ENCODE results near the gene ADCY10.

- no peak for TF ChIP-seq CTCF (IDR thresholded peaks at IDR 0.05)
- TF ChIP-seq POLR2A (IDR thresholded peaks at IDR 0.05), result no peak
- no peak for TF ChIP-seq EP300 (IDR thresholded peaks at IDR 0.05)
- no peak for TF ChIP-seq POLR2AphosphoS5 (IDR thresholded peaks at IDR 0.05)
Measured at GRCh38 chr1:167900907-167901306, 13.0 kb downstream of the ADCY10 start.
